Endodermal cell (in vitro differentiated cells): ENCODE data around the gene SSTR1. TPM values are rescaled to one million over a fixed set of nuclear protein-coding genes. Genes with fewer than 3 reads are reported as not detected.
A peak's percentile ranks its signal among the peaks of the same experiment; 100 is the strongest.

Experiments
- DNase-seq: peaks from one replicate; pipeline ENCODE4 v3.0.0-alpha.2; 2017
- H3K27ac ChIP-seq: 2 replicates; pipeline ENCODE4 v1.5.1; 2013; ENCODE audit warnings: mild to moderate bottlenecking, low read depth, low read length, moderate library complexity
- H3K27me3 ChIP-seq: 2 replicates; pipeline ENCODE4 v1.6.1; 2013; ENCODE audit warnings: mild to moderate bottlenecking, low read length, moderate library complexity; ENCODE audit not compliant: insufficient read depth, control insufficient read depth, poor library complexity, severe bottlenecking
- H3K36me3 ChIP-seq: 2 replicates; pipeline ENCODE4 v1.7.0; 2013; ENCODE audit warnings: mild to moderate bottlenecking, low read length, moderate library complexity; ENCODE audit not compliant: control insufficient read depth, insufficient read depth
- H3K4me1 ChIP-seq: one replicate; pipeline ENCODE4 v1.7.0; 2013; ENCODE audit warnings: low read length; ENCODE audit not compliant: control insufficient read depth, insufficient read depth
- H3K4me3 ChIP-seq: 2 replicates; pipeline ENCODE4 v1.5.1; 2013; ENCODE audit warnings: mild to moderate bottlenecking, low read length, moderate library complexity
- H3K9ac ChIP-seq: 2 replicates; pipeline ENCODE4 v1.6.1; 2013; ENCODE audit warnings: mild to moderate bottlenecking, low read length, moderate library complexity; ENCODE audit not compliant: poor library complexity, severe bottlenecking; ENCODE audit errors: extremely low read depth
- H3K9me3 ChIP-seq: 2 replicates; pipeline ENCODE4 v1.6.1; 2013; ENCODE audit warnings: mild to moderate bottlenecking, low read length, moderate library complexity; ENCODE audit not compliant: control insufficient read depth
- H3K27ac Mint-ChIP-seq: 2 replicates; pipeline ENCODE4 v1.8.0; 2020; ENCODE audit warnings: mixed read lengths
- H3K27me3 Mint-ChIP-seq: 2 replicates; pipeline ENCODE4 v1.8.0; 2021; ENCODE audit warnings: mild to moderate bottlenecking, mixed read lengths; ENCODE audit not compliant: insufficient read depth
- H3K36me3 Mint-ChIP-seq: 2 replicates; pipeline ENCODE4 v1.8.0; 2020; ENCODE audit warnings: low read depth, mixed read lengths
- H3K4me1 Mint-ChIP-seq: 2 replicates; pipeline ENCODE4 v1.8.0; 2020; ENCODE audit warnings: mixed read lengths
- H3K4me3 Mint-ChIP-seq: 2 replicates; pipeline ENCODE4 v1.8.0; 2020; ENCODE audit warnings: mild to moderate bottlenecking, moderate library complexity, mixed read lengths
- H3K9me3 Mint-ChIP-seq: 2 replicates; pipeline ENCODE4 v1.8.0; 2020; ENCODE audit warnings: mild to moderate bottlenecking, mixed read lengths
- WGBS, 2 experiments: methylation state at CpG; one replicate each; pipeline versions ENCODE4 v1.1.5 to v1.1.7; 2013; ENCODE audit warnings: missing lambda C conversion rate in 2 of 2, mixed read lengths in 1 of 2; ENCODE audit not compliant: insufficient coverage in 1 of 2, insufficient read length in 1 of 2; 5-methylcytosine and 5-hydroxymethylcytosine counted together
- total RNA-seq, 2 donors: library from RNA; stranded (reverse); fragmentation: NEBNext Ultra II Directional in 1 of 2; extraction: Animal tissue kit (Norgen Biotek cat#: 25700) in 1 of 2; gene quantifications; 2 replicates in 1 of 2; 3 replicates in 1 of 2; pipeline ENCODE4 v1.2.1, GENCODE V29; 2021
- TF ChIP-seq, protein P1 (sequence below): fragments of 200-600 bp; sonication (generic); conservative IDR thresholded peaks from 2 replicates; pipeline ENCODE4 v1.5.0; 2021; ENCODE audit warnings: antibody characterized with exemption, mild to moderate bottlenecking

Gene SSTR1
- total RNA-seq, 2 donors from 2014 or later = 0.69 to 1.2 TPM

DNA sequence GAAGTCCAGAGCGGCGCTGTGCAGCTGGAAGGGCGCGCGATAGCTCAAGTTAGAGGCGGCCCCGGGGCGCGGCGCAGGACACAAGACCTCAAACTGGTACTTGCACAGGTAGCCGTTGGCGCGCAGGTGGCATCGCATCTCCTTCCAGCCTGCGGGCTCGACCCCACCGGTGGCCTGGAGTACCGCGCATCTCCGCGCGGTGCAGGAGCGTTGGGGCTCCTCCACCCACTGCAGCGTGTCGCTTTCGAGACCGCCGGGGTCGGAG, 47.6 kb downstream of the SSTR1 start:
- peaks cover 72% of the 10 kb centered on the region for H3K27me3 Mint-ChIP-seq
- H3K27me3 ChIP-seq = peaks cover 52% of the 10 kb centered on the region

DNA sequence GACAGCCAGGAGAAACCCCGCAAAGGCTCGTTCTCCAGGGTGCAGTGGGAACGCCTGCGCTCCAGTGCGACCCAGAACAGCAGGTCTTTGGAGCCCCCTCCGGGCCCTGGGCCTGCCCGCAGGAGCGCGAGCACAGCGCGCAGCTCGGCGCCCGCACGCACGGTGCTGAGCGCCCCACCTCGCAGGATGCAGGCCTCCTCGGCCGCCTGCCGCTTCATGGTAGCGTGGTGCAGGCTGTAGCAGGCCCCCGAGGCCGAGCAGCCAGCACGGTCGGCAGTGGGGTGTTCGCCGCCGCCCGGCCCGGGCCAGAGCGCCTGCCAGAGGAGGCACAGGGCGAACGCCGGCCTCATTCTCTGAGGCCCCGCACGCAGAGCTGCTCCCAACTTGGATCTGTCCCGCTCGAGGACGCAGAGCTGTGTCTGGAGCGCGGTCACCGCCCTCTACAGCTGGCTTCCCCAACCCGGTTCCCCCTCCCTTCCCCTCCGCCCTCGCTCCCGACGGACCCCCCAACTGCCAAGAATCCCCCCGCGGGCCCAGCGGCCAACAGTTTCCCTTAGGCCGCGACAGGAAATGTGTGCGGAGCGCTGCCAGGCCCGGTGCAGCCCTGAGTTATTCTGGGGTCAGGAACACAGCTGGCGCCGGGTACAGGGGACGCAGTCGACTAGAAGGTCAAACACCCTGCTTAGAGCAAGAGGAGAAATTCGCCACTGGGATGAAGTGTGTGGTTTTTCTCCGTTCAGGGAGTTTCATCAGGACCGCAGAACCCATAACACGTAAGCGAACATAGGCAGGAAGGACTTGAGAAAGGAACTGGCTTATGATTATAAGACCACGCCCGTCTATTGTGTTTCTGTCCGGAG, 48.2 kb downstream of the SSTR1 start, which contains the start of gene CLEC14A:
Gene CLEC14A (minus strand): TSS at position 421 of the 860 bp plus-strand sequence. CDS start 71 bp downstream, at position 350.
- Histone ChIP-seq H3K4me1 (no peaks in the 10 kb centered on the region), H3K4me3 (peak within 1 kb of the TSS; percentile 67), H3K36me3 (no peaks in the 10 kb centered on the region), H3K9ac (no peak within 1 kb of the TSS), H3K27ac (no peak within 1 kb of the TSS), H3K9me3 (peaks cover 2% of the 10 kb centered on the region), H3K27me3 (peaks cover 52% of the 10 kb centered on the region)
- Mint-ChIP-seq H3K27ac (no peak within 1 kb of the TSS), H3K4me3 (peak within 1 kb of the TSS; percentile 52), H3K4me1 (no peaks in the 10 kb centered on the region), H3K27me3 (peaks cover 75% of the 10 kb centered on the region), H3K9me3 (no peaks in the 10 kb centered on the region), H3K36me3 (no peaks in the 10 kb centered on the region)
- 32 to 41% methylated on average over 19 to 68 of the region's 68 CpGs for WGBS, 2 experiments
- TF ChIP-seq, protein P1, sequence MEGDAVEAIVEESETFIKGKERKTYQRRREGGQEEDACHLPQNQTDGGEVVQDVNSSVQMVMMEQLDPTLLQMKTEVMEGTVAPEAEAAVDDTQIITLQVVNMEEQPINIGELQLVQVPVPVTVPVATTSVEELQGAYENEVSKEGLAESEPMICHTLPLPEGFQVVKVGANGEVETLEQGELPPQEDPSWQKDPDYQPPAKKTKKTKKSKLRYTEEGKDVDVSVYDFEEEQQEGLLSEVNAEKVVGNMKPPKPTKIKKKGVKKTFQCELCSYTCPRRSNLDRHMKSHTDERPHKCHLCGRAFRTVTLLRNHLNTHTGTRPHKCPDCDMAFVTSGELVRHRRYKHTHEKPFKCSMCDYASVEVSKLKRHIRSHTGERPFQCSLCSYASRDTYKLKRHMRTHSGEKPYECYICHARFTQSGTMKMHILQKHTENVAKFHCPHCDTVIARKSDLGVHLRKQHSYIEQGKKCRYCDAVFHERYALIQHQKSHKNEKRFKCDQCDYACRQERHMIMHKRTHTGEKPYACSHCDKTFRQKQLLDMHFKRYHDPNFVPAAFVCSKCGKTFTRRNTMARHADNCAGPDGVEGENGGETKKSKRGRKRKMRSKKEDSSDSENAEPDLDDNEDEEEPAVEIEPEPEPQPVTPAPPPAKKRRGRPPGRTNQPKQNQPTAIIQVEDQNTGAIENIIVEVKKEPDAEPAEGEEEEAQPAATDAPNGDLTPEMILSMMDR = peak; percentile 8
- peak; percentile 84 for DNase-seq

More for the DNA sequence above, 47.6 kb downstream of the SSTR1 start:
- Histone ChIP-seq H3K27ac (no peak overlapping the region), H3K9ac (no peak overlapping the region), H3K36me3 (no peaks in the 10 kb centered on the region), H3K9me3 (no peaks in the 10 kb centered on the region), H3K4me3 (peak overlapping the region; percentile 67), H3K4me1 (no peaks in the 10 kb centered on the region)
- Mint-ChIP-seq H3K36me3 (no peaks in the 10 kb centered on the region), H3K4me3 (peak overlapping the region; percentile 52), H3K4me1 (no peaks in the 10 kb centered on the region), H3K9me3 (no peaks in the 10 kb centered on the region), H3K27ac (no peak overlapping the region)
- TF ChIP-seq, protein P1 = peak; percentile 59
- 8 to 10% methylated on average over 25 to 29 of the region's 29 CpGs for WGBS, 2 experiments
- DNase-seq = peak; percentile 84

DNA sequence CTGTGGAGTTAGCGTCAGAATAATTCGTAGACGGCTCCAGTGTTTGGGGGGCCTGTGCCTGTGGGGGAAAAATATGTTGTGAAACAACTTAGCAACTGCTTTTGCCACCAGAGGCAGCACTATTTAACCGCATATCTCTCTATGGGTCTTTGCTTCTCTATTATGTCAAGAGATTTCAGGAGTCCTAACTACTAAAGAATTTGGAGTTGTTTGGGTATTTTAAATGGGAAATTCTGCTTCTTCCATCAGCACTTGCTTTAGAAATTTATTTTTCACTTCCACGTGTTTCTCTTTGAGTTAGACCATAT, 48.8 kb downstream of the SSTR1 start:
- no peaks in the 10 kb centered on the region for H3K9me3 Mint-ChIP-seq
- no peaks in the 10 kb centered on the region for H3K4me1 Mint-ChIP-seq
- Histone ChIP-seq H3K4me3 (no peak overlapping the region), H3K27me3 (peaks cover 52% of the 10 kb centered on the region), H3K36me3 (no peaks in the 10 kb centered on the region), H3K9me3 (peaks cover 8% of the 10 kb centered on the region), H3K4me1 (no peaks in the 10 kb centered on the region), H3K9ac (no peak overlapping the region), H3K27ac (no peak overlapping the region)
- peak overlapping the region; percentile 52 for H3K4me3 Mint-ChIP-seq
- TF ChIP-seq, protein P1 = peak; percentile 57
- DNase-seq = no peak
- 66 to 72% methylated on average over 3 to 5 of the region's 5 CpGs for WGBS, 2 experiments
- no peak overlapping the region for H3K27ac Mint-ChIP-seq
- peaks cover 79% of the 10 kb centered on the region for H3K27me3 Mint-ChIP-seq
- H3K36me3 Mint-ChIP-seq = no peaks in the 10 kb centered on the region
